HepG2 (cell line): ENCODE measurements around the gene KDM3B. TPM values are rescaled to one million over a fixed set of nuclear protein-coding genes. Genes with fewer than 3 reads are reported as not detected.
A peak's percentile ranks its signal among the peaks of the same experiment; 100 is the strongest.

Experiments
- AGO1 ChIP-seq: fragments of 200-400 bp; formaldehyde crosslinking; IDR thresholded peaks from 2 replicates; pipeline ENCODE4 v1.6.1; 2017; ENCODE audit warnings: mild to moderate bottlenecking, low read depth, low read length, moderate library complexity; ENCODE audit not compliant: poor library complexity, severe bottlenecking
- ARID4A ChIP-seq: sonication (generic); formaldehyde crosslinking; IDR thresholded peaks from 2 replicates; pipeline ENCODE4 v1.5.0; 2020; ENCODE audit warnings: mild to moderate bottlenecking, missing genetic modification reagents, borderline replicate concordance
- CHD4 ChIP-seq: fragments of 200-600 bp; sonication (generic); IDR thresholded peaks from 2 replicates; pipeline ENCODE4 v1.7.0; 2017; ENCODE audit warnings: mild to moderate bottlenecking, low read length, borderline replicate concordance
- GFI1 ChIP-seq: sonication (generic); formaldehyde crosslinking; IDR thresholded peaks from 2 replicates; pipeline ENCODE4 v1.5.0; 2020; ENCODE audit warnings: missing genetic modification reagents, mild to moderate bottlenecking, borderline replicate concordance
- HDAC1 ChIP-seq: sonication (generic); formaldehyde crosslinking; IDR thresholded peaks from 2 replicates; pipeline ENCODE4 v1.5.1; 2020; ENCODE audit warnings: mild to moderate bottlenecking, missing genetic modification reagents
- RAD21 ChIP-seq: fragments of 450-650 bp; formaldehyde crosslinking; IDR thresholded peaks from 2 replicates; pipeline ENCODE4 v1.5.0; 2020; ENCODE audit warnings: mild to moderate bottlenecking
- ZNF12 ChIP-seq: sonication (generic); formaldehyde crosslinking; IDR thresholded peaks from 2 replicates; pipeline ENCODE4 v1.5.0; 2020; ENCODE audit warnings: missing genetic modification reagents
- ZNF710 ChIP-seq: sonication (generic); formaldehyde crosslinking; IDR thresholded peaks from 2 replicates; pipeline ENCODE4 v1.5.0; 2020; ENCODE audit warnings: mild to moderate bottlenecking, missing genetic modification reagents, borderline replicate concordance
- polyA plus RNA-seq, 8 experiments: library from polyadenylated mRNA; depleted of rRNA in 3 of 8; stranded (reverse) in 7 of 8; unstranded in 1 of 8; fragments of >200 nt; fragmentation: Illumina TruSeq in 4 of 8; extraction: Trizol in 4 of 8; gene quantifications; 2 replicates each; pipeline versions ENCODE4 v1.2.1 to v1.2.3, GENCODE V29; 2011 to 2016; ENCODE audit warnings: low read depth in 4 of 8, missing spikeins in 1 of 8, mixed read lengths in 1 of 8; ENCODE audit not compliant: insufficient read depth in 1 of 8
- total RNA-seq, 5 experiments: library from RNA; depleted of rRNA; stranded (reverse); fragments of >200 nt; fragmentation: Illumina TruSeq; extraction: Trizol; gene quantifications; 2 replicates each; pipeline ENCODE4 v1.2.3, GENCODE V29; 2016; ENCODE audit warnings: low read depth in 1 of 5

KDM3B gene
- total and polyA plus RNA-seq, 2 of the 13 experiments (the other 11 are each of a cell fraction or from before 2014, with no cell fraction given): 19.7 to 34.3 TPM

GRCh38 chr5:138438724-138439476 is 86.4 kb downstream of the KDM3B start, which contains the start of gene REEP2 (continued):
- TF ChIP-seq ARID4A (CRISPR knock-in tag) (0 out of 2 replicates have a peak, but pooled peaks have one; percentile 51), RAD21 (CRISPR knock-in tag) (0 out of 2 replicates have a peak, but pooled peaks have one; percentile 10), CHD4 (no peak), GFI1 (CRISPR knock-in tag) (no peak), AGO1 (no peak), ZNF710 (CRISPR knock-in tag) (no peak), ZNF12 (CRISPR knock-in tag) (no peak), HDAC1 (CRISPR knock-in tag) (no peak)
